Measurements from ENCODE around the gene CUX1. TPM values are rescaled to one million over a fixed set of nuclear protein-coding genes. Genes with fewer than 3 reads are reported as not detected.

CUX1 gene
- total RNA-seq, 2 experiments from 2014 or later, result 20.2 to 20.4 TPM

GRCh38 chr7:102063690-102064180 is 246.3 kb downstream of the CUX1 start:
- H3K9me3 Mint-ChIP-seq, result no peaks in the 10 kb centered on the region
- no peaks in the 10 kb centered on the region for H3K4me1 Mint-ChIP-seq (ENCODE audit: low read depth)
- H3K4me3 Mint-ChIP-seq, result no peak overlapping the region
- peaks cover 2% of the 10 kb centered on the region for H3K36me3 Mint-ChIP-seq (ENCODE audit: low read depth)
- intact Hi-C loops (cut with micrococcal nuclease), result no loop called here
- TF ChIP-seq CTCF (IDR thresholded peaks at IDR 0.05), result no peak
- DNase-seq (no peak), ATAC-seq (no peak)
- H3K27ac Mint-ChIP-seq, result no peak overlapping the region
- ChIA-PET CTCF (no interaction called here), POLR2A (no interaction called here)
- no peaks in the 10 kb centered on the region for H3K27me3 Mint-ChIP-seq

- no peak overlapping the region for H3K4me3 Mint-ChIP-seq
- H3K36me3 Mint-ChIP-seq (ENCODE audit: low read depth), result peaks cover 5% of the 10 kb centered on the region
- ChIA-PET POLR2A (no interaction called here), CTCF (no interaction called here)
- no peaks in the 10 kb centered on the region for H3K4me1 Mint-ChIP-seq (ENCODE audit: low read depth)
- ATAC-seq (no peak), DNase-seq (no peak)
- intact Hi-C loops (cut with micrococcal nuclease), result no loop called here
- no peak for TF ChIP-seq CTCF (IDR thresholded peaks at IDR 0.05)
- H3K27ac Mint-ChIP-seq, result no peak overlapping the region
- H3K27me3 Mint-ChIP-seq, result no peaks in the 10 kb centered on the region
- no peaks in the 10 kb centered on the region for H3K9me3 Mint-ChIP-seq
Measured at GRCh38 chr7:102064361-102065025, 247.1 kb downstream of the CUX1 start.

GRCh38 chr7:102065226-102065625 is 247.8 kb downstream of the CUX1 start:
- CTCF ChIA-PET, result no interaction called here
- Mint-ChIP-seq H3K27ac (no peak overlapping the region), H3K9me3 (no peaks in the 10 kb centered on the region), H3K4me3 (no peak overlapping the region), H3K36me3 (ENCODE audit: low read depth) (peaks cover 11% of the 10 kb centered on the region), H3K4me1 (ENCODE audit: low read depth) (no peaks in the 10 kb centered on the region), H3K27me3 (no peaks in the 10 kb centered on the region)
- DNase-seq, result no peak
- POLR2A ChIA-PET, result no interaction called here
- no peak for ATAC-seq
- no peak for TF ChIP-seq CTCF (IDR thresholded peaks at IDR 0.05)
- intact Hi-C loops (cut with micrococcal nuclease), result no loop called here

GRCh38 chr7:102066476-102066875 is 249.1 kb downstream of the CUX1 start:
- Mint-ChIP-seq H3K4me1 (ENCODE audit: low read depth) (no peaks in the 10 kb centered on the region), H3K27ac (no peak overlapping the region), H3K9me3 (peaks cover 2% of the 10 kb centered on the region), H3K36me3 (ENCODE audit: low read depth) (peaks cover 22% of the 10 kb centered on the region), H3K27me3 (no peaks in the 10 kb centered on the region), H3K4me3 (no peak overlapping the region)
- ATAC-seq (no peak), DNase-seq (no peak)
- intact Hi-C loops (cut with micrococcal nuclease), result no loop called here
- ChIA-PET POLR2A (no interaction called here), CTCF (no interaction called here)
- TF ChIP-seq CTCF (IDR thresholded peaks at IDR 0.05), result no peak

GRCh38 chr7:102068846-102069245 is 251.4 kb downstream of the CUX1 start:
- no peak overlapping the region for H3K27ac Mint-ChIP-seq
- peaks cover 2% of the 10 kb centered on the region for H3K9me3 Mint-ChIP-seq
- CTCF ChIA-PET, result no interaction called here
- no peak for TF ChIP-seq CTCF (IDR thresholded peaks at IDR 0.05)
- POLR2A ChIA-PET, result no interaction called here
- H3K36me3 Mint-ChIP-seq (ENCODE audit: low read depth), result peaks cover 34% of the 10 kb centered on the region
- intact Hi-C loops (cut with micrococcal nuclease), result no loop called here
- ATAC-seq (no peak), DNase-seq (no peak)
- H3K27me3 Mint-ChIP-seq, result no peaks in the 10 kb centered on the region
- H3K4me3 Mint-ChIP-seq, result no peak overlapping the region
- H3K4me1 Mint-ChIP-seq (ENCODE audit: low read depth), result peaks cover 6% of the 10 kb centered on the region

All from activated CD8-positive, alpha-beta T cell treated with anti-CD3 and anti-CD28 coated beads for 36 hours (primary cell).